Umbilical cord (tissue), 2 donors: ENCODE measurements around the gene LIMS1. TPM values are rescaled to one million over a fixed set of nuclear protein-coding genes. Genes with fewer than 3 reads are reported as not detected.
"Not testable (repeated sequence)": the region's sequence is repeated elsewhere in the genome, so short reads cannot be mapped to it uniquely, and the experiment has no call there.

ENCODE experiments used
- DNase-seq: peaks from one replicate; pipeline ENCODE4 v3.0.0-alpha.2; 2015; ENCODE audit warnings: low spot score
- total RNA-seq: library from RNA; depleted of rRNA; stranded (reverse); fragments of >200 nt; gene quantifications from one replicate; pipeline ENCODE4 v1.2.3, GENCODE V29; 2014; ENCODE audit warnings: low replicate concordance; ENCODE audit not compliant: insufficient read depth

The LIMS1 gene
- total RNA-seq, 1 donor from 2014 or later: 170 TPM

- DNase-seq: no peak
Measured at GRCh38 chr2:108633409-108633808, 99.1 kb downstream of the LIMS1 start.

- no peak for DNase-seq
Measured at GRCh38 chr2:108634011-108634410, 99.7 kb downstream of the LIMS1 start.

- no peak for DNase-seq
Measured at GRCh38 chr2:108634576-108635160, 100.4 kb downstream of the LIMS1 start.

GRCh38 chr2:108635630-108636354 lies 101.5 kb downstream of the LIMS1 start:
- DNase-seq: no peak

- peak; percentile 75 for DNase-seq
Measured at GRCh38 chr2:108637304-108637669, 103.0 kb downstream of the LIMS1 start.

GRCh38 chr2:108640731-108641130 lies 106.5 kb downstream of the LIMS1 start:
- no peak for DNase-seq

GRCh38 chr2:108641756-108642155 lies 107.5 kb downstream of the LIMS1 start:
- no peak for DNase-seq

- DNase-seq: no peak
Measured at GRCh38 chr2:108643261-108643849, 109.1 kb downstream of the LIMS1 start.

- DNase-seq: not testable (repeated sequence)
Measured at GRCh38 chr2:108643862-108644261, 109.6 kb downstream of the LIMS1 start.

GRCh38 chr2:108644446-108644845 lies 110.2 kb downstream of the LIMS1 start:
- DNase-seq: not testable (repeated sequence)

- DNase-seq: not testable (repeated sequence)
Measured at GRCh38 chr2:108648796-108649195, 114.5 kb downstream of the LIMS1 start.

GRCh38 chr2:108650465-108650864 lies 116.2 kb downstream of the LIMS1 start:
- DNase-seq: not testable (repeated sequence)

GRCh38 chr2:108651468-108651867 lies 117.2 kb downstream of the LIMS1 start:
- DNase-seq: not testable (repeated sequence)

- DNase-seq: not testable (repeated sequence)
Measured at GRCh38 chr2:108652187-108652931, 118.1 kb downstream of the LIMS1 start.

GRCh38 chr2:108653425-108653824 lies 119.2 kb downstream of the LIMS1 start:
- not testable (repeated sequence) for DNase-seq

- not testable (repeated sequence) for DNase-seq
Measured at GRCh38 chr2:108653849-108654248, 119.6 kb downstream of the LIMS1 start.

GRCh38 chr2:108654521-108655125 lies 120.4 kb downstream of the LIMS1 start:
- peak; percentile 78 for DNase-seq

- not testable (repeated sequence) for DNase-seq
Measured at GRCh38 chr2:108655270-108655669, 121.0 kb downstream of the LIMS1 start.

GRCh38 chr2:108656282-108656681 lies 122.0 kb downstream of the LIMS1 start:
- DNase-seq: not testable (repeated sequence)

GRCh38 chr2:108657517-108657916 lies 123.2 kb downstream of the LIMS1 start:
- DNase-seq: not testable (repeated sequence)

GRCh38 chr2:108658553-108658952 lies 124.3 kb downstream of the LIMS1 start:
- not testable (repeated sequence) for DNase-seq

GRCh38 chr2:108661493-108661892 lies 127.2 kb downstream of the LIMS1 start:
- not testable (repeated sequence) for DNase-seq
